MCF 10A (cell line): ENCODE data around the gene PEMT. TPM values are rescaled to one million over a fixed set of nuclear protein-coding genes. Genes with fewer than 3 reads are reported as not detected.

Experiments
- BruUV-seq: library from RNA; stranded (reverse); fragments of 400-500 nt; replicated peaks from 2 replicates; lab custom pipeline; 2021; lab: Mats Ljungman, UMichigan
- CTCF ChIA-PET: fragments of 300-600 bp; sonication (Branson Sonifier 250); formaldehyde crosslinking; extraction: SDS; loops from one replicate; lab custom pipeline; 2021; ENCODE audit warnings: antibody characterized with exemption, inconsistent platforms; lab: Yijun Ruan, JAX
- POLR2A ChIA-PET: fragments of 300-600, 350-650 bp; sonication (Branson Sonifier 250); formaldehyde crosslinking; extraction: SDS; loops from one replicate; lab custom pipeline; 2020; ENCODE audit warnings: antibody characterized with exemption, inconsistent platforms; lab: Yijun Ruan, JAX
- DNase-seq: peaks from one replicate; pipeline ENCODE4 v3.0.0-alpha.2; 2018; ENCODE audit not compliant: unreplicated experiment
- H3K27ac Mint-ChIP-seq: one replicate; pipeline ENCODE4 v1.8.0; 2022; ENCODE audit warnings: mild to moderate bottlenecking, low read depth, mixed read lengths; ENCODE audit not compliant: unreplicated experiment
- H3K27me3 Mint-ChIP-seq: one replicate; pipeline ENCODE4 v1.8.0; 2022; ENCODE audit warnings: mixed read lengths; ENCODE audit not compliant: insufficient read depth, unreplicated experiment
- H3K36me3 Mint-ChIP-seq: one replicate; pipeline ENCODE4 v1.8.0; 2022; ENCODE audit warnings: mild to moderate bottlenecking, moderate library complexity, mixed read lengths; ENCODE audit not compliant: insufficient read depth, unreplicated experiment
- H3K4me1 Mint-ChIP-seq: one replicate; pipeline ENCODE4 v1.8.0; 2022; ENCODE audit warnings: mixed read lengths; ENCODE audit not compliant: insufficient read depth, unreplicated experiment
- H3K4me3 Mint-ChIP-seq: one replicate; pipeline ENCODE4 v1.8.0; 2022; ENCODE audit warnings: mild to moderate bottlenecking, moderate library complexity, mixed read lengths; ENCODE audit not compliant: unreplicated experiment
- H3K9me3 Mint-ChIP-seq: one replicate; pipeline ENCODE4 v1.8.0; 2022; ENCODE audit warnings: mixed read lengths; ENCODE audit not compliant: unreplicated experiment
- intact Hi-C: fragments of 100-400 bp; cut with micrococcal nuclease; formaldehyde crosslinking; loops from 2 replicates; pipeline ENCODE4 v1.14.1; 2022
- total RNA-seq: library from RNA; stranded (reverse); gene quantifications from 2 replicates; pipeline ENCODE4 v1.2.3, GENCODE V29; 2022
- TF ChIP-seq, protein P1 (sequence below): fragments of 200-600 bp; IDR thresholded peaks from one replicate; pipeline ENCODE4 v1.8.0; 2022; ENCODE audit warnings: antibody characterized with exemption, mild to moderate bottlenecking; ENCODE audit not compliant: unreplicated experiment

Gene PEMT
- total RNA-seq, 1 experiment from 2014 or later = 49.8 TPM

- TF ChIP-seq, protein P1, sequence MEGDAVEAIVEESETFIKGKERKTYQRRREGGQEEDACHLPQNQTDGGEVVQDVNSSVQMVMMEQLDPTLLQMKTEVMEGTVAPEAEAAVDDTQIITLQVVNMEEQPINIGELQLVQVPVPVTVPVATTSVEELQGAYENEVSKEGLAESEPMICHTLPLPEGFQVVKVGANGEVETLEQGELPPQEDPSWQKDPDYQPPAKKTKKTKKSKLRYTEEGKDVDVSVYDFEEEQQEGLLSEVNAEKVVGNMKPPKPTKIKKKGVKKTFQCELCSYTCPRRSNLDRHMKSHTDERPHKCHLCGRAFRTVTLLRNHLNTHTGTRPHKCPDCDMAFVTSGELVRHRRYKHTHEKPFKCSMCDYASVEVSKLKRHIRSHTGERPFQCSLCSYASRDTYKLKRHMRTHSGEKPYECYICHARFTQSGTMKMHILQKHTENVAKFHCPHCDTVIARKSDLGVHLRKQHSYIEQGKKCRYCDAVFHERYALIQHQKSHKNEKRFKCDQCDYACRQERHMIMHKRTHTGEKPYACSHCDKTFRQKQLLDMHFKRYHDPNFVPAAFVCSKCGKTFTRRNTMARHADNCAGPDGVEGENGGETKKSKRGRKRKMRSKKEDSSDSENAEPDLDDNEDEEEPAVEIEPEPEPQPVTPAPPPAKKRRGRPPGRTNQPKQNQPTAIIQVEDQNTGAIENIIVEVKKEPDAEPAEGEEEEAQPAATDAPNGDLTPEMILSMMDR = no peak
- no peaks in the 10 kb centered on the region for H3K27me3 Mint-ChIP-seq
- DNase-seq = no peak
- peaks cover 5% of the 10 kb centered on the region for H3K36me3 Mint-ChIP-seq
- POLR2A ChIA-PET = no interaction called here
- no peaks in the 10 kb centered on the region for H3K9me3 Mint-ChIP-seq
- CTCF ChIA-PET = no interaction called here
- H3K27ac Mint-ChIP-seq = no peak overlapping the region
- no TSS peak for BruUV-seq
- H3K4me3 Mint-ChIP-seq = no peak overlapping the region
- H3K4me1 Mint-ChIP-seq = no peaks in the 10 kb centered on the region
- intact Hi-C loops = no loop called here
These were observed 38.0 kb downstream of the PEMT start for GRCh38 chr17:17553217-17554195.

- POLR2A ChIA-PET = no interaction called here
- H3K36me3 Mint-ChIP-seq = peaks cover 5% of the 10 kb centered on the region
- H3K9me3 Mint-ChIP-seq = no peaks in the 10 kb centered on the region
- CTCF ChIA-PET = no interaction called here
- intact Hi-C loops = no loop called here
- BruUV-seq = no TSS peak
- TF ChIP-seq, protein P1 = no peak
- no peak overlapping the region for H3K4me3 Mint-ChIP-seq
- H3K27me3 Mint-ChIP-seq = no peaks in the 10 kb centered on the region
- no peak for DNase-seq
- no peaks in the 10 kb centered on the region for H3K4me1 Mint-ChIP-seq
- H3K27ac Mint-ChIP-seq = no peak overlapping the region
These were observed 38.9 kb downstream of the PEMT start for GRCh38 chr17:17552351-17553216.

DNA sequence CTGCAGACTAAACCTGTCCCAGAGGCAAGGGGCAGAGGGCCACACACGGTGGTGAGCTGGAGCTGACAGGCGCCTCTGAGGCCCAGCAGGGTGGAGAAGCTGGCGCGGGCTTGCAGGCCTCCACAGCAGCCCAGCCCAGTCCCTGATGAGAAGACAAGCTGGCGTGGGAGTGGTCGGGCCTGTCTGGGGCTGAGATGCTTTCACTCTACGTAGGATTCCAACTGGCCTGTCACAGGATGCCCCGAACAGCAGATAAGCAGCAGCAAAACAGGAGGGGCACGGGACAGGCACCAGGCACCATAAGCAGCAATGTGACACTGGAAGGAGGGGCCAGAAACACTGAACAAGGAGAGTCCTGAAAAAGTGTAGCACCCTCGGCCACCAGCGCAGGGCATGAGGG lies 40.1 kb downstream of the PEMT start:
- Mint-ChIP-seq H3K9me3 (no peaks in the 10 kb centered on the region), H3K4me3 (no peak overlapping the region), H3K27me3 (no peaks in the 10 kb centered on the region), H3K36me3 (peaks cover 2% of the 10 kb centered on the region), H3K27ac (no peak overlapping the region), H3K4me1 (no peaks in the 10 kb centered on the region)
- DNase-seq = no peak
- ChIA-PET POLR2A (no interaction called here), CTCF (interaction anchor here (0.6 kb wide), 1 partner anchor 215 kb away, joined by 5 read pairs; no protein-coding TSS in a partner anchor)
- TF ChIP-seq, protein P1 = no peak
- BruUV-seq = no TSS peak
- intact Hi-C loops = no loop called here
